GM23338 (cell line): ENCODE measurements around the gene GZF1. TPM values are rescaled to one million over a fixed set of nuclear protein-coding genes. Genes with fewer than 3 reads are reported as not detected.
A peak's percentile ranks its signal among the peaks of the same experiment; 100 is the strongest.

Experiments used
- ATAC-seq: fragments of 200-7000 bp; cut with Tn5 transposase; 3 replicates; pipeline ENCODE4 v1.9.1; 2020
- DNase-seq: peaks from one replicate; pipeline ENCODE4 v3.0.0-alpha.2; 2015; ENCODE audit warnings: low spot score
- H2AFZ ChIP-seq: fragments of 200-600 bp; sonication (generic); 2 replicates; pipeline ENCODE4 v1.8.0; 2016; ENCODE audit warnings: antibody characterized with exemption, mild to moderate bottlenecking, moderate library complexity
- H3F3A ChIP-seq: fragments of 200-600 bp; sonication (generic); replicated peaks from 2 replicates; pipeline ENCODE4 v1.8.0; 2017; ENCODE audit warnings: antibody characterized with exemption, mixed run types, low read depth
- H3K27ac ChIP-seq: fragments of 200-600 bp; sonication (generic); 2 replicates; pipeline ENCODE4 v1.6.1; 2016; ENCODE audit warnings: low read depth
- H3K27me3 ChIP-seq: fragments of 200-600 bp; sonication (generic); 2 replicates; pipeline ENCODE4 v1.8.0; 2016; ENCODE audit warnings: mild to moderate bottlenecking, mixed run types, moderate library complexity; ENCODE audit not compliant: insufficient read depth
- H3K36me3 ChIP-seq: fragments of 200-600 bp; sonication (generic); 2 replicates; pipeline ENCODE4 v1.8.0; 2016; ENCODE audit warnings: mild to moderate bottlenecking; ENCODE audit not compliant: insufficient read depth
- H3K4me1 ChIP-seq: fragments of 200-600 bp; sonication (generic); 2 replicates; pipeline ENCODE4 v1.8.0; 2016; ENCODE audit warnings: mild to moderate bottlenecking, moderate library complexity; ENCODE audit not compliant: insufficient read depth
- H3K4me2 ChIP-seq: fragments of 200-600 bp; sonication (generic); 2 replicates; pipeline ENCODE4 v1.7.1; 2017; ENCODE audit warnings: mixed run types
- H3K4me3 ChIP-seq: fragments of 200-600 bp; sonication (generic); 2 replicates; pipeline ENCODE4 v1.6.1; 2016; ENCODE audit warnings: mixed run types
- H3K79me2 ChIP-seq: fragments of 200-600 bp; sonication (generic); replicated peaks from 2 replicates; pipeline ENCODE4 v1.8.0; 2017; ENCODE audit warnings: mild to moderate bottlenecking; ENCODE audit not compliant: insufficient read depth
- H3K9me2 ChIP-seq: fragments of 200-600 bp; sonication (generic); 2 replicates; pipeline ENCODE4 v1.8.0; 2017; ENCODE audit not compliant: insufficient read depth
- H4K20me1 ChIP-seq: fragments of 200-600 bp; sonication (generic); replicated peaks from 2 replicates; pipeline ENCODE4 v1.8.0; 2017; ENCODE audit warnings: mild to moderate bottlenecking; ENCODE audit not compliant: insufficient read depth
- H3K27ac Mint-ChIP-seq: 2 replicates; pipeline ENCODE4 v1.8.0; 2020; ENCODE audit warnings: inconsistent platforms, mild to moderate bottlenecking, moderate library complexity, mixed read lengths
- H3K27me3 Mint-ChIP-seq: 3 replicates; pipeline ENCODE4 v1.8.0; 2022; ENCODE audit warnings: low read depth, mild to moderate bottlenecking, moderate library complexity, mixed read lengths, inconsistent platforms; ENCODE audit not compliant: insufficient read depth, poor library complexity
- H3K36me3 Mint-ChIP-seq: 3 replicates; pipeline ENCODE4 v1.8.0; 2021; ENCODE audit warnings: low read depth, mild to moderate bottlenecking, inconsistent platforms, moderate library complexity, mixed read lengths
- H3K4me1 Mint-ChIP-seq: 3 replicates; pipeline ENCODE4 v1.8.0; 2020; ENCODE audit warnings: mild to moderate bottlenecking, inconsistent platforms, mixed read lengths
- H3K4me3 Mint-ChIP-seq: 3 replicates; pipeline ENCODE4 v1.8.0; 2021; ENCODE audit warnings: moderate library complexity, mild to moderate bottlenecking, inconsistent platforms, mixed read lengths
- H3K9me3 Mint-ChIP-seq: 3 replicates; pipeline ENCODE4 v1.8.0; 2020; ENCODE audit warnings: moderate library complexity, mild to moderate bottlenecking, inconsistent platforms, mixed read lengths
- EZH2 ChIP-seq: fragments of 200-600 bp; sonication (generic); IDR thresholded peaks from one replicate; pipeline ENCODE4 v1.8.0; 2017; ENCODE audit warnings: antibody characterized with exemption, mild to moderate bottlenecking, low read depth; ENCODE audit not compliant: unreplicated experiment
- NANOG ChIP-seq: IDR thresholded peaks from 2 replicates; pipeline ENCODE4 v1.6.1; 2016; ENCODE audit warnings: antibody characterized with exemption, borderline replicate concordance
- POLR2AphosphoS5 ChIP-seq: IDR thresholded peaks from 2 replicates; pipeline ENCODE4 v1.6.1; 2016; ENCODE audit warnings: antibody characterized with exemption, low read depth
- ZNF331 ChIP-seq: fragments of 250-450 bp; sonication (Bioruptor Pico); IDR thresholded peaks from 2 replicates; pipeline ENCODE4 v1.5.0; 2020; ENCODE audit warnings: low read depth, mild to moderate bottlenecking, moderate library complexity
- polyA plus RNA-seq: library from polyadenylated mRNA; unstranded; fragments of >200 nt; fragmentation: Nextera tagmentation; extraction: Ambion mirVana; gene quantifications from 2 replicates; pipeline ENCODE4 v1.2.1, GENCODE V29; 2016
- total RNA-seq: library from RNA; depleted of rRNA; stranded (reverse); fragments of >200 nt; shearing (Covaris generic); gene quantifications from 2 replicates; pipeline ENCODE4 v1.2.3, GENCODE V29; 2014
- TF ChIP-seq, protein P1 (sequence below): fragments of 250-450 bp; sonication (Bioruptor Pico); IDR thresholded peaks from 2 replicates; pipeline ENCODE4 v1.5.0; 2020; ENCODE audit warnings: mild to moderate bottlenecking, moderate library complexity
- TF ChIP-seq, protein P2 (sequence below), 2 experiments: fragments of 200-600 bp in 1 of 2; sonication (generic) in 1 of 2; conservative IDR thresholded peaks; 2 replicates each; pipeline versions ENCODE4 v1.5.1 to v1.6.1; 2016 to 2017; ENCODE audit warnings: antibody characterized with exemption in 2 of 2, low read depth in 2 of 2, mild to moderate bottlenecking in 2 of 2, moderate library complexity in 1 of 2
- TF ChIP-seq, protein P3 (sequence below): IDR thresholded peaks from 2 replicates; pipeline ENCODE4 v1.6.1; 2016; ENCODE audit warnings: antibody characterized with exemption
- TF ChIP-seq, protein P4 (sequence below): IDR thresholded peaks from one replicate; pipeline ENCODE4 v1.6.1; 2018; ENCODE audit warnings: antibody characterized with exemption; ENCODE audit not compliant: unreplicated experiment

GZF1 gene
- total and polyA plus RNA-seq, 2 experiments from 2014 or later, result 4.2 to 15.7 TPM

DNA sequence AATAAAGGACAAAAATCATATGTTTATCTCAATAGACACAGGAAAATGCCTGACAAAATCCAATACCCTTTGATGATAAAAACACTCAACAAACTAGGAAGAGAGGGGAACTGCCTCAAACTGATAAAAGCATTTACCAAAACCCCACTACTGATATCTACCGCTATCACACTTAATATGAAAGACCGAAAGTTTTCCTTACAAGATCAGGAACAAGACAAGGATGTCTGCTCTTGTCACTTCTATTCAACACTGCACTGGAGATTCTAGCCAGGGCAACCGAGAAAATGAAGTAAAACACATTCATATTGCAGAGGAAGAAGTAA lies 25.1 kb downstream of the GZF1 start (continued):
- TF ChIP-seq NANOG (no peak), EZH2 (no peak)
- TF ChIP-seq, protein P1, sequence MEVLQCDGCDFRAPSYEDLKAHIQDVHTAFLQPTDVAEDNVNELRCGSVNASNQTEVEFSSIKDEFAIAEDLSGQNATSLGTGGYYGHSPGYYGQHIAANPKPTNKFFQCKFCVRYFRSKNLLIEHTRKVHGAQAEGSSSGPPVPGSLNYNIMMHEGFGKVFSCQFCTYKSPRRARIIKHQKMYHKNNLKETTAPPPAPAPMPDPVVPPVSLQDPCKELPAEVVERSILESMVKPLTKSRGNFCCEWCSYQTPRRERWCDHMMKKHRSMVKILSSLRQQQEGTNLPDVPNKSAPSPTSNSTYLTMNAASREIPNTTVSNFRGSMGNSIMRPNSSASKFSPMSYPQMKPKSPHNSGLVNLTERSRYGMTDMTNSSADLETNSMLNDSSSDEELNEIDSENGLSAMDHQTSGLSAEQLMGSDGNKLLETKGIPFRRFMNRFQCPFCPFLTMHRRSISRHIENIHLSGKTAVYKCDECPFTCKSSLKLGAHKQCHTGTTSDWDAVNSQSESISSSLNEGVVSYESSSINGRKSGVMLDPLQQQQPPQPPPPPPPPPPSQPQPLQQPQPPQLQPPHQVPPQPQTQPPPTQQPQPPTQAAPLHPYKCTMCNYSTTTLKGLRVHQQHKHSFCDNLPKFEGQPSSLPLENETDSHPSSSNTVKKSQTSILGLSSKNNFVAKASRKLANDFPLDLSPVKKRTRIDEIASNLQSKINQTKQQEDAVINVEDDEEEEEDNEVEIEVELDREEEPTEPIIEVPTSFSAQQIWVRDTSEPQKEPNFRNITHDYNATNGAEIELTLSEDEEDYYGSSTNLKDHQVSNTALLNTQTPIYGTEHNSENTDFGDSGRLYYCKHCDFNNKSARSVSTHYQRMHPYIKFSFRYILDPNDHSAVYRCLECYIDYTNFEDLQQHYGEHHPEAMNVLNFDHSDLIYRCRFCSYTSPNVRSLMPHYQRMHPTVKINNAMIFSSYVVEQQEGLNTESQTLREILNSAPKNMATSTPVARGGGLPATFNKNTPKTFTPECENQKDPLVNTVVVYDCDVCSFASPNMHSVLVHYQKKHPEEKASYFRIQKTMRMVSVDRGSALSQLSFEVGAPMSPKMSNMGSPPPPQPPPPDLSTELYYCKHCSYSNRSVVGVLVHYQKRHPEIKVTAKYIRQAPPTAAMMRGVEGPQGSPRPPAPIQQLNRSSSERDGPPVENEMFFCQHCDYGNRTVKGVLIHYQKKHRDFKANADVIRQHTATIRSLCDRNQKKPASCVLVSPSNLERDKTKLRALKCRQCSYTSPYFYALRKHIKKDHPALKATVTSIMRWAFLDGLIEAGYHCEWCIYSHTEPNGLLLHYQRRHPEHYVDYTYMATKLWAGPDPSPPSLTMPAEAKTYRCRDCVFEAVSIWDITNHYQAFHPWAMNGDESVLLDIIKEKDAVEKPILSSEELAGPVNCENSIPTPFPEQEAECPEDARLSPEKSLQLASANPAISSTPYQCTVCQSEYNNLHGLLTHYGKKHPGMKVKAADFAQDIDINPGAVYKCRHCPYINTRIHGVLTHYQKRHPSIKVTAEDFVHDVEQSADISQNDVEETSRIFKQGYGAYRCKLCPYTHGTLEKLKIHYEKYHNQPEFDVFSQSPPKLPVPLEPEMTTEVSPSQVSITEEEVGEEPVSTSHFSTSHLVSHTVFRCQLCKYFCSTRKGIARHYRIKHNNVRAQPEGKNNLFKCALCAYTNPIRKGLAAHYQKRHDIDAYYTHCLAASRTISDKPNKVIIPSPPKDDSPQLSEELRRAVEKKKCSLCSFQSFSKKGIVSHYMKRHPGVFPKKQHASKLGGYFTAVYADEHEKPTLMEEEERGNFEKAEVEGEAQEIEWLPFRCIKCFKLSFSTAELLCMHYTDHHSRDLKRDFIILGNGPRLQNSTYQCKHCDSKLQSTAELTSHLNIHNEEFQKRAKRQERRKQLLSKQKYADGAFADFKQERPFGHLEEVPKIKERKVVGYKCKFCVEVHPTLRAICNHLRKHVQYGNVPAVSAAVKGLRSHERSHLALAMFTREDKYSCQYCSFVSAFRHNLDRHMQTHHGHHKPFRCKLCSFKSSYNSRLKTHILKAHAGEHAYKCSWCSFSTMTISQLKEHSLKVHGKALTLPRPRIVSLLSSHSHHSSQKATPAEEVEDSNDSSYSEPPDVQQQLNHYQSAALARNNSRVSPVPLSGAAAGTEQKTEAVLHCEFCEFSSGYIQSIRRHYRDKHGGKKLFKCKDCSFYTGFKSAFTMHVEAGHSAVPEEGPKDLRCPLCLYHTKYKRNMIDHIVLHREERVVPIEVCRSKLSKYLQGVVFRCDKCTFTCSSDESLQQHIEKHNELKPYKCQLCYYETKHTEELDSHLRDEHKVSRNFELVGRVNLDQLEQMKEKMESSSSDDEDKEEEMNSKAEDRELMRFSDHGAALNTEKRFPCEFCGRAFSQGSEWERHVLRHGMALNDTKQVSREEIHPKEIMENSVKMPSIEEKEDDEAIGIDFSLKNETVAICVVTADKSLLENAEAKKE (CRISPR knock-in tag), result no peak

DNA sequence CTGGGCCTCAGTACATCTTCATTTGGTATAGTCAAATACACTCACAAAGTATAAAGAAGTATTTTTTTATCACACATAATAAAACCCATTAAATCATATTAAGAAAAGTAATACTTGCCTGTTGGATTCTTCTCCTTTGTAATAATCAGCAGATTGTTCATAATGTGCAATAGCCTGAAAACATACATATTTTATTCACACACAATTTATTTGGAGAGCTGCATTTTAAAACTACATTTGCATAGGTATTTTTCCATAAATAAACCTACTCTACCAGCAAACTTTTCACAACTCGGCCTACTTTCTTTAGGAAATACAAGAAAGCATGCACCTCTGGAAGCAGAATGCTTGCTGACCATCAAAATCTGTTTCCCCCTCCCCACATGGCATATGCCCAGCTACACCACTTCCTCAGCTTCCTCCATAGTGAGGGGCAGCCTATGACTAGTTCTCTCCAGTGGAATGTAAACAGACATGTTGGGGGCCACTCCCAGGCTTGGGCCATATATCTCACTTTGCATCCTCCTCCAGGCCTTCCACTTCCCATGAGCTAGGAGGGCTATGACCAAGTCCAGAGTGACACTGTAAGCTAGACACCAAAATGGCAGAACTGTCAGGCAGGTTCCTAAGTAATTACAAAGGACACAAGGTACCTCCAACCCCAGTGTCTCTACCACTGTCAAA lies 28.3 kb downstream of the GZF1 start:
- no peaks in the 10 kb centered on the region for H3K9me2 ChIP-seq
- Mint-ChIP-seq H3K36me3 (peaks cover 72% of the 10 kb centered on the region), H3K9me3 (no peaks in the 10 kb centered on the region), H3K4me3 (no peak overlapping the region), H3K27ac (peak overlapping the region; percentile 86; the same call in 1 of the 2 replicates), H3K27me3 (peaks cover 2% of the 10 kb centered on the region), H3K4me1 (peaks cover 35% of the 10 kb centered on the region)
- H3K4me1 ChIP-seq, result peaks cover 19% of the 10 kb centered on the region
- H3K4me3 ChIP-seq, result no peak overlapping the region
- DNase-seq, result no peak
- H3F3A ChIP-seq, result no peaks in the 10 kb centered on the region
- no peak overlapping the region for H3K27ac ChIP-seq
- peaks cover 8% of the 10 kb centered on the region; the same call in 1 of the 2 replicates for H3K36me3 ChIP-seq
- H2AFZ ChIP-seq, result no peak overlapping the region
- peaks cover 50% of the 10 kb centered on the region for H3K79me2 ChIP-seq
- H4K20me1 ChIP-seq, result 0 out of 2 replicates have a peak, but pooled peaks cover 3% of the 10 kb centered on the region
- no peak for ATAC-seq
- H3K4me2 ChIP-seq, result no peak overlapping the region
- no peaks in the 10 kb centered on the region for H3K27me3 ChIP-seq
- TF ChIP-seq, protein P2, sequence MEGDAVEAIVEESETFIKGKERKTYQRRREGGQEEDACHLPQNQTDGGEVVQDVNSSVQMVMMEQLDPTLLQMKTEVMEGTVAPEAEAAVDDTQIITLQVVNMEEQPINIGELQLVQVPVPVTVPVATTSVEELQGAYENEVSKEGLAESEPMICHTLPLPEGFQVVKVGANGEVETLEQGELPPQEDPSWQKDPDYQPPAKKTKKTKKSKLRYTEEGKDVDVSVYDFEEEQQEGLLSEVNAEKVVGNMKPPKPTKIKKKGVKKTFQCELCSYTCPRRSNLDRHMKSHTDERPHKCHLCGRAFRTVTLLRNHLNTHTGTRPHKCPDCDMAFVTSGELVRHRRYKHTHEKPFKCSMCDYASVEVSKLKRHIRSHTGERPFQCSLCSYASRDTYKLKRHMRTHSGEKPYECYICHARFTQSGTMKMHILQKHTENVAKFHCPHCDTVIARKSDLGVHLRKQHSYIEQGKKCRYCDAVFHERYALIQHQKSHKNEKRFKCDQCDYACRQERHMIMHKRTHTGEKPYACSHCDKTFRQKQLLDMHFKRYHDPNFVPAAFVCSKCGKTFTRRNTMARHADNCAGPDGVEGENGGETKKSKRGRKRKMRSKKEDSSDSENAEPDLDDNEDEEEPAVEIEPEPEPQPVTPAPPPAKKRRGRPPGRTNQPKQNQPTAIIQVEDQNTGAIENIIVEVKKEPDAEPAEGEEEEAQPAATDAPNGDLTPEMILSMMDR (conservative IDR thresholded peaks at IDR 0.05; ENCODE audit: low read depth in 2 of 2), result no peak
- TF ChIP-seq POLR2AphosphoS5 (no peak), ZNF331 (CRISPR knock-in tag) (no peak), NANOG (no peak), EZH2 (no peak)
- TF ChIP-seq, protein P3, sequence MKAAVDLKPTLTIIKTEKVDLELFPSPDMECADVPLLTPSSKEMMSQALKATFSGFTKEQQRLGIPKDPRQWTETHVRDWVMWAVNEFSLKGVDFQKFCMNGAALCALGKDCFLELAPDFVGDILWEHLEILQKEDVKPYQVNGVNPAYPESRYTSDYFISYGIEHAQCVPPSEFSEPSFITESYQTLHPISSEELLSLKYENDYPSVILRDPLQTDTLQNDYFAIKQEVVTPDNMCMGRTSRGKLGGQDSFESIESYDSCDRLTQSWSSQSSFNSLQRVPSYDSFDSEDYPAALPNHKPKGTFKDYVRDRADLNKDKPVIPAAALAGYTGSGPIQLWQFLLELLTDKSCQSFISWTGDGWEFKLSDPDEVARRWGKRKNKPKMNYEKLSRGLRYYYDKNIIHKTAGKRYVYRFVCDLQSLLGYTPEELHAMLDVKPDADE, result no peak
- TF ChIP-seq, protein P4, sequence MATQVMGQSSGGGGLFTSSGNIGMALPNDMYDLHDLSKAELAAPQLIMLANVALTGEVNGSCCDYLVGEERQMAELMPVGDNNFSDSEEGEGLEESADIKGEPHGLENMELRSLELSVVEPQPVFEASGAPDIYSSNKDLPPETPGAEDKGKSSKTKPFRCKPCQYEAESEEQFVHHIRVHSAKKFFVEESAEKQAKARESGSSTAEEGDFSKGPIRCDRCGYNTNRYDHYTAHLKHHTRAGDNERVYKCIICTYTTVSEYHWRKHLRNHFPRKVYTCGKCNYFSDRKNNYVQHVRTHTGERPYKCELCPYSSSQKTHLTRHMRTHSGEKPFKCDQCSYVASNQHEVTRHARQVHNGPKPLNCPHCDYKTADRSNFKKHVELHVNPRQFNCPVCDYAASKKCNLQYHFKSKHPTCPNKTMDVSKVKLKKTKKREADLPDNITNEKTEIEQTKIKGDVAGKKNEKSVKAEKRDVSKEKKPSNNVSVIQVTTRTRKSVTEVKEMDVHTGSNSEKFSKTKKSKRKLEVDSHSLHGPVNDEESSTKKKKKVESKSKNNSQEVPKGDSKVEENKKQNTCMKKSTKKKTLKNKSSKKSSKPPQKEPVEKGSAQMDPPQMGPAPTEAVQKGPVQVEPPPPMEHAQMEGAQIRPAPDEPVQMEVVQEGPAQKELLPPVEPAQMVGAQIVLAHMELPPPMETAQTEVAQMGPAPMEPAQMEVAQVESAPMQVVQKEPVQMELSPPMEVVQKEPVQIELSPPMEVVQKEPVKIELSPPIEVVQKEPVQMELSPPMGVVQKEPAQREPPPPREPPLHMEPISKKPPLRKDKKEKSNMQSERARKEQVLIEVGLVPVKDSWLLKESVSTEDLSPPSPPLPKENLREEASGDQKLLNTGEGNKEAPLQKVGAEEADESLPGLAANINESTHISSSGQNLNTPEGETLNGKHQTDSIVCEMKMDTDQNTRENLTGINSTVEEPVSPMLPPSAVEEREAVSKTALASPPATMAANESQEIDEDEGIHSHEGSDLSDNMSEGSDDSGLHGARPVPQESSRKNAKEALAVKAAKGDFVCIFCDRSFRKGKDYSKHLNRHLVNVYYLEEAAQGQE, result no peak
